MG63 (cell line): ENCODE data around the gene NUDT3. TPM values are rescaled to one million over a fixed set of nuclear protein-coding genes. Genes with fewer than 3 reads are reported as not detected.

ENCODE experiments used
- DNase-seq: peaks from one replicate; pipeline ENCODE4 v3.0.0-alpha.2; 2020
- H3K27me3 ChIP-seq: fragments of 250-450 bp; sonication (Bioruptor Pico); 2 replicates; pipeline ENCODE4 v1.5.1; 2020; ENCODE audit warnings: mild to moderate bottlenecking, moderate library complexity
- H3K36me3 ChIP-seq: fragments of 250-450 bp; sonication (Bioruptor Pico); 2 replicates; pipeline ENCODE4 v1.5.1; 2020; ENCODE audit warnings: mild to moderate bottlenecking, moderate library complexity
- H3K4me3 ChIP-seq: fragments of 250-450 bp; sonication (Bioruptor Pico); 2 replicates; pipeline ENCODE4 v1.5.1; 2020; ENCODE audit warnings: mild to moderate bottlenecking, moderate library complexity
- H3K9me3 ChIP-seq: fragments of 250-450 bp; sonication (Bioruptor Pico); 2 replicates; pipeline ENCODE4 v1.5.1; 2020; ENCODE audit warnings: mild to moderate bottlenecking, moderate library complexity
- total RNA-seq: library from RNA; depleted of rRNA; stranded (reverse); fragments of >200 nt; shearing (Covaris generic); gene quantifications from 2 replicates; pipeline ENCODE4 v1.2.3, GENCODE V29; 2014; ENCODE audit warnings: low replicate concordance

Gene NUDT3
- total RNA-seq, 1 experiment from 2014 or later = 2.6 TPM

- Histone ChIP-seq H3K9me3 (no peaks in the 10 kb centered on the region), H3K36me3 (no peaks in the 10 kb centered on the region), H3K4me3 (no peak overlapping the region), H3K27me3 (no peaks in the 10 kb centered on the region)
- no peak for DNase-seq
These were observed 92.1 kb downstream of the NUDT3 start for GRCh38 chr6:34300332-34300751.

DNA sequence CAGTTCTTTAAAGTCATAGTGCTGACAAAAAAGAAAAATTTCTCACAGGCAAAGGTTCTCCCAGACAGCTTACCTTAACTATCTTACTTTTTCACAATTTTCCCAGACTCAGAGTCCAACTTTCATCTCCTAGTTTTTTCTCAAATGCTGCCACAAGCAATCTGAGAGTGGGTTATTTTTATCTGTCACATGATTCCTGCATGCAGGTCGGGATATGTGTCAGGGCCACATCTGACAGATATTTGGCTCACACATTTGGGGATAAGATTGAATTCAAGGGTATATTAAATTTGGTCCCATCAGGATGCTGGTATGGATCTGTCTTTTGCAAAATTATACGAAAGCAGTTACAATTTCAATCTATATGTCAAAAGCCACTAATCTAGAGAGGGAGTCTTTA lies 93.5 kb downstream of the NUDT3 start:
- Histone ChIP-seq H3K9me3 (no peaks in the 10 kb centered on the region), H3K36me3 (no peaks in the 10 kb centered on the region; the same call in 1 of the 2 replicates), H3K27me3 (no peaks in the 10 kb centered on the region), H3K4me3 (no peak overlapping the region)
- no peak for DNase-seq

DNA sequence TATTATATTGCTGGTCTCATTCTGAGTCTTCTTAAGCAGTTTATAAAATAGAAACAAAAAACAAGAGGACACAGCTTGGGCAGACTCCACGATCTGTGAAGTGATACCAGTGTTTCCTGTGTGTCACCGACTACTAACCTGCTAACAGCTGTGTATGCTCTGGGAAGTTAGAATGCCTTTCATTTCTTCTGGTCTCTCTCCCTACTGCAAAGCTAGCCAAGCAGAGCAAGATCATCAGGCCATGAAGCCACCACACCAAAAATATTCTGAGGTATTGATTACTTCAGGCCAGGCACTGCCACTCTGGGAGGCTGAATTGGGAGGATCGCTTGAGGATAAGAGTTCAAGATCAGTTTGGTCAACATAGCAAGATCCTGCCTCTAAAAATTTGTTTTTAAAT lies 96.7 kb downstream of the NUDT3 start:
- H3K4me3 ChIP-seq = no peak overlapping the region
- no peaks in the 10 kb centered on the region for H3K27me3 ChIP-seq
- H3K36me3 ChIP-seq = peaks cover 10% of the 10 kb centered on the region
- no peak for DNase-seq
- no peaks in the 10 kb centered on the region for H3K9me3 ChIP-seq

DNA sequence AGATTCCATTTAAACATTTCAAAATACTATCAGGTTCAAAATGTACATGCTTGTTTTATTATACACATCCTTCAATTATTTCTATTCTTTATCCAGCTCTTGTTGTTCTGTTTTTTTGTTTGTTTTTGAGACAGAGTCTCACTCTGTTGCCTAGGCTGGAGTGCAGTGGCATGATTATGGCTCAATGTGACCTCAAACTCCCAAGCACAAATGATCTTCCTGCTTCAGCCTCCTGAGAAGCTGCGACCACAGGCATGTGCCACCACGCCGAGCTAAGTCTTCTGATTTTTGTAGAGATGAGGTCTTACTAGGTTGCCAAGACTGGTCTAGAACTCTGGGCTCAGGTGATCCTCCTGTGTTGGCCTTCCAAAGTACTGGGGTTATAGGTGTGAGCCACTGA lies 99.5 kb downstream of the NUDT3 start:
- Histone ChIP-seq H3K4me3 (no peak overlapping the region), H3K9me3 (no peaks in the 10 kb centered on the region), H3K27me3 (no peaks in the 10 kb centered on the region), H3K36me3 (peaks cover 10% of the 10 kb centered on the region)
- DNase-seq = no peak

DNA sequence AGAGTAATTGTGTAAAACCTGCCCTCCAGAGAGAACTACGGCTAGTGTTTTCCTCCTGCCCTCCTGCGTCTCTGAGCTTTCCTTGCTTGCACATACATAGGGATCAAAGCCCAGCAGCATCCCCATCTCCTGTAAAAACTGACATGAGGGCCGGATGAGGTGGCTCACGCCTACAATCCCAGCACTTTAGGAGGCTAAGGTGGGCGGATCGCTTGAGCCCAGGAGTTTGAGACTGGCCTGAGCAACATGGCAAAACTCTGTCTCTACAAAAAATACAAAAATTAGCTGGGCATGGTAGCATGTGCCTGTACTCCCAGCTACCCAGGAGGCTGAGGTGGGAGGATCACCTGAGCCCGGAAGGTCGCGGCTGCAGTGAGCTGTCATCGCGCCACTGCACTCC lies 103.3 kb downstream of the NUDT3 start:
- no peaks in the 10 kb centered on the region for H3K9me3 ChIP-seq
- H3K4me3 ChIP-seq = no peak overlapping the region
- H3K36me3 ChIP-seq = peaks cover 10% of the 10 kb centered on the region
- H3K27me3 ChIP-seq = no peaks in the 10 kb centered on the region
- no peak for DNase-seq

GRCh38 chr6:34288581-34288980 lies 103.9 kb downstream of the NUDT3 start:
- H3K9me3 ChIP-seq = no peaks in the 10 kb centered on the region
- DNase-seq = no peak
- H3K4me3 ChIP-seq = no peak overlapping the region
- H3K36me3 ChIP-seq = peaks cover 10% of the 10 kb centered on the region
- H3K27me3 ChIP-seq = no peaks in the 10 kb centered on the region

GRCh38 chr6:34285448-34286164 lies 106.9 kb downstream of the NUDT3 start:
- DNase-seq = no peak
- Histone ChIP-seq H3K27me3 (no peaks in the 10 kb centered on the region), H3K4me3 (no peak overlapping the region), H3K36me3 (no peaks in the 10 kb centered on the region), H3K9me3 (no peaks in the 10 kb centered on the region)

- Histone ChIP-seq H3K27me3 (no peaks in the 10 kb centered on the region), H3K36me3 (no peaks in the 10 kb centered on the region), H3K9me3 (no peaks in the 10 kb centered on the region), H3K4me3 (no peak overlapping the region)
- DNase-seq = no peak
These were observed 107.7 kb downstream of the NUDT3 start for GRCh38 chr6:34284563-34285447.

DNA sequence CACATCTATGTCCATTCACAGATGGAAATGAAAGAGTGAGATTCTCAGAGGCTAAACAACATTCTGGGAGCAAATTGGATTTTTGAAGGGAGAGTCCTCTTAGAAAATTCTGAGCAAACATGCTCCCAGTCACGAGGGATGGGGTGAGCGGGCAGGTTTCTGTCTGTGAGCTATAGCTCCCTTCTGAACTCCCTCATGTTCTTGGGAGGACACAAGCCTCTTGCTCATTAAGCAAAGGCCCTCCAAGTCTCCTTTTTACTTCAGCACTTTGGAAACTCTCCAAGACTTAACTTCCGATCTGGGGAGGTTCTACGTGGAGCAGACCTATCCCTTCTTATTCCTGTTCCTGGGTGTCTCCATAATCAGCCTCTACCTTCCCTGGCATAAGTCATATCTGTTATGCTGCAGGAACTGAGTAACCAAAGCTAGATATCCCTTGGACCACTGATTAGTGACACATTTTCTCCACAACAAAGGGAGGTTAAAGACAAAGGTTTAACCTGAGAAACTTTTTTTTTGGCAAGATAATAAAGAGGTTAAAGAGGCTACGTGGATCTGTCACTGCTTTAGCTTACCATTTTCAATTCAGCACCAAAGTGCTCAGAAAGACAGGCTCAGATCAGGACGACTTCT lies 110.7 kb downstream of the NUDT3 start:
- DNase-seq = no peak
- H3K4me3 ChIP-seq = no peak overlapping the region
- no peaks in the 10 kb centered on the region for H3K36me3 ChIP-seq
- no peaks in the 10 kb centered on the region for H3K27me3 ChIP-seq
- H3K9me3 ChIP-seq = no peaks in the 10 kb centered on the region

- H3K4me3 ChIP-seq = no peak overlapping the region
- H3K9me3 ChIP-seq = no peaks in the 10 kb centered on the region
- DNase-seq = no peak
- H3K36me3 ChIP-seq = no peaks in the 10 kb centered on the region
- no peaks in the 10 kb centered on the region for H3K27me3 ChIP-seq
These were observed 112.3 kb downstream of the NUDT3 start for GRCh38 chr6:34280216-34280615.

- DNase-seq = no peak
- no peaks in the 10 kb centered on the region for H3K9me3 ChIP-seq
- no peaks in the 10 kb centered on the region for H3K27me3 ChIP-seq
- no peaks in the 10 kb centered on the region for H3K36me3 ChIP-seq
- no peak overlapping the region for H3K4me3 ChIP-seq
These were observed 113.6 kb downstream of the NUDT3 start for GRCh38 chr6:34278833-34279232.

DNA sequence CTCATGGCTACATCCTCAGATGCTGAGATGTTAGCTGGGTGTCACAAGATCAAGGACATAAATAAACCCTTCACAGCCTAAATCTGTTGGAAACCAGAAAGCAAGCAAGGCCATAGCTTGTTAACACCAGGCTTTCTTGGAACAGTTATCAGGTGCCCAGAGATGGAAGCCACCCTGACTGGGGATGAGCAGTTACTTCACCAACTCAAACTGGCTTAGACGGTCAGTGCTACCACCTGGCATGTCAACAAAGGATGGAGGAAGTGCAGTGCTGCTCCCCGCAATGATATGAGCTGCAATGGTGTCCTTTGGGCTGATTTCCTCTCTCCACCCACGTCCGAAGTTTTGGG lies 114.7 kb downstream of the NUDT3 start:
- H3K9me3 ChIP-seq = no peaks in the 10 kb centered on the region
- H3K4me3 ChIP-seq = no peak overlapping the region
- no peak for DNase-seq
- no peaks in the 10 kb centered on the region for H3K27me3 ChIP-seq
- no peaks in the 10 kb centered on the region for H3K36me3 ChIP-seq

DNA sequence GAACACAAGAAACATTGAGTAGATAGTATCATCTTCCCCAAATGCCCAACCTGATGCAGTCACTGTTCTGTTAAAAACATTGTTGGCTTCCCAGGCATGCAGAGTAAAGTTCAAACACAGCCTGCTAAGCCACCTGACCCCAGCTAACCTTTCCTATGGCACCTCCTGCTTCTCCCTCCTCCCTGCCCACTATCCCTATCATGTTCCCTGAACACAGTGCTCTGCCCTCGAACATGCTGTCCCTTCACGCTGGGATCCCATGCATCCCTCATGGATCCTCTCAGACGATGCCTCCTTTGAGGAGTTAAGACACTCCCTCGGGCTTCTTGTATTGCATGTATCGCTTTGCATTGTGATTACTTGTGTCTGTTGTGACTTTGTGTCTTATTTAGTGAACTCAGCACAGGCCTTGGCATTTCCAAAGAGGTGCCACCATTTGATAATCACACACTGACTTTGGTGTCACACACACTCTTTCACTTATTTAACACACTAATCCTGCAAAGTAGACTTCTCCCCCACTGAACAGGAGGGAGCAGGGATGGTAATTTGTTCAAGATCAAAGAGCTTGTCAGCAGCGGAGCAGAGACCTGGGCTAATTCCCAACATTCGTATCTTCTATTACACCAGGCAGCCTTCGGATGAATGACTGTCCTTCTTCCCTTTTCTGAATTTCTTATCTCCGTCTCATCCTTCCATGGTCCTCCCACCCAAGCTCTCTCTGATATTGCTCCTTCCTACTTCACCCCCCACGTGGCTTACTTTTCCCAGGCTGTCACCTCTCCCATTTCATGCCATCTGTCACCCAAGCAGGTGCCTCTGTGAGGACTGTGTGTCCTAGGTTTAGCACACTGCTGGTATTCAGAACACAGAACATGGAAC lies 115.3 kb downstream of the NUDT3 start:
- DNase-seq = no peak
- Histone ChIP-seq H3K27me3 (no peaks in the 10 kb centered on the region), H3K36me3 (no peaks in the 10 kb centered on the region), H3K9me3 (no peaks in the 10 kb centered on the region), H3K4me3 (no peak overlapping the region)

DNA sequence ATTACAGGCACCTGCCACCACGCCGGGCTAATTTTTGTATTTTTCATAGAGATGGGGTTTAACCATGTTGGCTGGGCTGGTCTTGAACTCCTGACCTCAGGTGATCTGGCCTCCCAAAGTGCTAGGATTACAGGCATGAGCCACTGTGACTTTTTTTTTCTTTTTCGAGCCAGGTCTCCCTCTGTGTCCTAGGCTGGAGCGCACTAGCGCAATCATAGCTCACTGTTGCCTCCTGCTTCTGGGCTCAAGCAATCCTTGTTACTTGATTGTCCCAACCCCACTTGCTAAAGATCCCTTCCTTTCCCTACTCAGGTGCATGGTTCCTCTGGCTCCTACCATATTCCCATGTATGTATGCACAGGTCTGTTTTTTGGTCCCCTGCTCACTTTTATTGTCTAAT lies 116.3 kb downstream of the NUDT3 start:
- H3K36me3 ChIP-seq = no peaks in the 10 kb centered on the region
- no peaks in the 10 kb centered on the region for H3K27me3 ChIP-seq
- H3K9me3 ChIP-seq = no peaks in the 10 kb centered on the region
- no peak for DNase-seq
- no peak overlapping the region for H3K4me3 ChIP-seq

- H3K9me3 ChIP-seq = no peaks in the 10 kb centered on the region
- H3K27me3 ChIP-seq = no peaks in the 10 kb centered on the region
- DNase-seq = no peak
- no peak overlapping the region for H3K4me3 ChIP-seq
- no peaks in the 10 kb centered on the region for H3K36me3 ChIP-seq
These were observed 117.2 kb downstream of the NUDT3 start for GRCh38 chr6:34275128-34275804.

DNA sequence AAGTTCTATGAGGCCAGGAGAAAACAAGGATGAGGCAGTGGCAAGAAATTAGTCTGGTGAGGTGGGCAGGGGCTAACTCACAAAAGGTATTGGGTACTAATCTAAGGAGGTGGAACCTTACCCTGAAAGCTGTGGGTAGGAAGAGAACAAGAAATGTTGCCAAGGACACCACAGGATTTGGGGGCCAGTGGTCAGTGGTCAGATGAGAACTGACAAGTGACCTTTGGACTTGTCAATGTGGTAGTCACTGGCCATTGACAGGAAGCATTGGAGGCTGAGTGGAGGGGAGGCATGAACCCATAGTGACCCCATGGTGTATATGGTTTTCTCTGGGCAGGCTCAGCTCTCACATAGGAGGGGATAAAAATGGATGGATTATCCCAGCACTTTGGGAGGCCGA lies 118.3 kb downstream of the NUDT3 start:
- H3K36me3 ChIP-seq = no peaks in the 10 kb centered on the region

More for the DNA sequence above, 118.3 kb downstream of the NUDT3 start:
- Histone ChIP-seq H3K4me3 (no peak overlapping the region), H3K9me3 (no peaks in the 10 kb centered on the region), H3K27me3 (no peaks in the 10 kb centered on the region)
- DNase-seq = no peak
